ENCODE data around the gene EXT2. TPM values are rescaled to one million over a fixed set of nuclear protein-coding genes. Genes with fewer than 3 reads are reported as not detected.

Gene EXT2
- total RNA-seq, 1 donor from 2014 or later: 140 TPM

DNA sequence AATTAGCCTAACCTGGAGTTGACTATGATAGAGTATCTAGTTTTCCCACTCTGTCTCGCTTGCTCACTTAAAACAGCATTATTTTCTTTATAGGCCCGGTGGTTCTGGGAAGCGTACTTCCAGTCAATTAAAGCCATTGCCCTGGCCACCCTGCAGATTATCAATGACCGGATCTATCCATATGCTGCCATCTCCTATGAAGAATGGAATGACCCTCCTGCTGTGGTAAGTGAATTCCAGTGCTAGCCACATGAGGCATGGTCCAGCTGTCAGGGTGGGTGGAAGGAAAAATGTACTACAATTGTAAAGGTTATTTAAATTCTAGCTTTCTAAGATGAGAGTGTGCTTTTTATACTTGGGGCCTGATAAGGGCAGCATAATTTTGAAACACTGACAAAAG is 76.0 kb downstream of the EXT2 start:
- no peak for DNase-seq (ENCODE audit: low read depth)
- H3K4me3 ChIP-seq (ENCODE audit: low read depth, low read length): no peak overlapping the region
- TF ChIP-seq, protein P1, sequence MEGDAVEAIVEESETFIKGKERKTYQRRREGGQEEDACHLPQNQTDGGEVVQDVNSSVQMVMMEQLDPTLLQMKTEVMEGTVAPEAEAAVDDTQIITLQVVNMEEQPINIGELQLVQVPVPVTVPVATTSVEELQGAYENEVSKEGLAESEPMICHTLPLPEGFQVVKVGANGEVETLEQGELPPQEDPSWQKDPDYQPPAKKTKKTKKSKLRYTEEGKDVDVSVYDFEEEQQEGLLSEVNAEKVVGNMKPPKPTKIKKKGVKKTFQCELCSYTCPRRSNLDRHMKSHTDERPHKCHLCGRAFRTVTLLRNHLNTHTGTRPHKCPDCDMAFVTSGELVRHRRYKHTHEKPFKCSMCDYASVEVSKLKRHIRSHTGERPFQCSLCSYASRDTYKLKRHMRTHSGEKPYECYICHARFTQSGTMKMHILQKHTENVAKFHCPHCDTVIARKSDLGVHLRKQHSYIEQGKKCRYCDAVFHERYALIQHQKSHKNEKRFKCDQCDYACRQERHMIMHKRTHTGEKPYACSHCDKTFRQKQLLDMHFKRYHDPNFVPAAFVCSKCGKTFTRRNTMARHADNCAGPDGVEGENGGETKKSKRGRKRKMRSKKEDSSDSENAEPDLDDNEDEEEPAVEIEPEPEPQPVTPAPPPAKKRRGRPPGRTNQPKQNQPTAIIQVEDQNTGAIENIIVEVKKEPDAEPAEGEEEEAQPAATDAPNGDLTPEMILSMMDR (conservative IDR thresholded peaks at IDR 0.05; ENCODE audit: low read depth, low read length): no peak

DNA sequence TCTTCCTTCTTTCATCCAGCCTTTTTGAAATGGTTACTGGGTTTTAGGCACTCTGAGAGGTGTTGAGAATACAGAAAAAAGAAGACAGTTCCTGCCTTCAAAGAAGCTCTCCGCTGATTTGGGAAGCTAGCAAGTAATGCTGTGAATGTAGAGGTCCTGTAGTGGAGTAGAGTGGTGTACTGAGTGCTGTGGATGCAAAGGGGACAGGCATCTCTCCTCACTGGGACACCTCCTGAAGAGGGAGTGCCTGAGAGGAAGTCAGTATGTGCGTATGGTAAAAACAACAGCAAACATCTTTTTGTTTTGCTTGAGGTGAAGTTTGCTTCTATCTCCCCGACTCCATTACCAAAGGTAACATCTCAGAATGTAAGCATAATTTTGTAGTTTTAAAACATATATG is 77.5 kb downstream of the EXT2 start:
- no peak overlapping the region for H3K4me3 ChIP-seq (ENCODE audit: low read depth, low read length)
- TF ChIP-seq, protein P1 (conservative IDR thresholded peaks at IDR 0.05; ENCODE audit: low read depth, low read length): no peak
- no peak for DNase-seq (ENCODE audit: low read depth)

DNA sequence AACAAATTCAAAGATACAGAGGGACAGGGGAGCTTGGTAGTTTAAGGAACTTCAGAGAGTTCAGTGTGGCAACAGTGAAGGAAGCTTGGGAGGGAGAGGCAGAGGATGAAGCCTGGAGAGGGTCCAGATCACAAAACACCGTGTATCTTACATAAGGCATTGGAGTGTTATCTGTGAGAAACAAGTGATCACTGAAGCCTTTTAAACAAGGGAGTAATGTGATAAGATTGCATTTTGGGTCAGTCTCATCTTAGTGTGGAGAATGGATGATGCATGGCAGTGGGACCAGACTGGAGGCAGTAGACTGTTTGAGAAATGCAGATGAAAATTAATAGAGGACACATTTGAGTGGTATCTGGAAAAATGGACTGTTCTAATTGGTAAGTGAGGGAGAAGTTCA is 79.4 kb downstream of the EXT2 start:
- no peak overlapping the region for H3K4me3 ChIP-seq (ENCODE audit: low read depth, low read length)
- TF ChIP-seq, protein P1 (conservative IDR thresholded peaks at IDR 0.05; ENCODE audit: low read depth, low read length): no peak
- no peak for DNase-seq (ENCODE audit: low read depth)

DNA sequence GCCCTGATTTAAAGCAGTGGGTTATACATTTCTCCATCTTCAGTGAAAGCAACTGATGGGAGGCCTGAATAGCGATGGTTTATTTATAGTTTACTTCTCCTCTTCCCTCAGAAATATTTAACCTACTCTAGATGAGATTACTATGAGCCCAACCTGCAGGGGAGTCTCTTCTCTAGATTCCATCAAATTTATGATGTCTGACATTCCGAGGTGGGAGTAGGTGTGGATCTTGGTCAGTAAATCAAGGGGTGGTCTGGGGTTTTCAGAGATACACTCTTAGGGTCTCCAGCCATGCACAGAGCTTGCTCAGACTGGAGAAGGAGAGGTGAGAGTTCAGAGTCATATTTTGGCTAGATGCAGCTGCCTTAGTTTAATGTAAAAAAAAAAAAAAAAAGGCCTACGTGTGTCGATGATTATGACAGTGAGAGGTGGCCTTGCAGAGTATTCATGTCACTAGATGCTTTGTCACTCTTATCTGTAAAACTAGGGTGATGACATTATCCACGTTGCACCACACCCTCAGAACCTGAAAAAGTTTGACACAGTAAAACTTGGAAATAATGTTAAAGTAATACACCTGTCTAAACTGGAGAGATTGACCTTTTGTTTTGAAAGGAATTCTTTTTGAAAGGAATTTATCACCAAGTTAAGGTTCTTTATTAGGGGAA is 81.2 kb downstream of the EXT2 start:
- H3K4me3 ChIP-seq (ENCODE audit: low read depth, low read length): no peak overlapping the region
- TF ChIP-seq, protein P1 (conservative IDR thresholded peaks at IDR 0.05; ENCODE audit: low read depth, low read length): no peak
- DNase-seq (ENCODE audit: low read depth): no peak

DNA sequence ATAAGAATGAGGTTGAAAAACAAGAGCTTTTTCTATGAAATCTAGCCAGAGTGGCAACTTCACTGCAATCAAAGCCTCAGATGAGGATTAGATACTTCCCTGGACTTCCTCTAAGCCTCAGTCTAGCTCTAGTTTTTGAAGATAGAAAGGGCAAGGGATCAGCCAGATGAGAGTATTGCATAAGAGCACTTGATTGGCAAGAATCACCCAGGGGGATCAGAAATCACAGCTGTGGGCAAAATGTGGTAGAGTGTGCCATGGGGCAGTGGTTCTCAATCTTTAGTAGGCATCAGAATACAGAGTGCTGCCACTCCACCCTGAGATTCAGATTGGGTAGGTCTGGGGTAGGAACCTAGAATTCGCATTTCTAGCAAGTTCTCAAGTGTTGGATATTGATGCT is 82.4 kb downstream of the EXT2 start:
- TF ChIP-seq, protein P1 (conservative IDR thresholded peaks at IDR 0.05; ENCODE audit: low read depth, low read length): no peak
- DNase-seq (ENCODE audit: low read depth): no peak
- no peak overlapping the region for H3K4me3 ChIP-seq (ENCODE audit: low read depth, low read length)

DNA sequence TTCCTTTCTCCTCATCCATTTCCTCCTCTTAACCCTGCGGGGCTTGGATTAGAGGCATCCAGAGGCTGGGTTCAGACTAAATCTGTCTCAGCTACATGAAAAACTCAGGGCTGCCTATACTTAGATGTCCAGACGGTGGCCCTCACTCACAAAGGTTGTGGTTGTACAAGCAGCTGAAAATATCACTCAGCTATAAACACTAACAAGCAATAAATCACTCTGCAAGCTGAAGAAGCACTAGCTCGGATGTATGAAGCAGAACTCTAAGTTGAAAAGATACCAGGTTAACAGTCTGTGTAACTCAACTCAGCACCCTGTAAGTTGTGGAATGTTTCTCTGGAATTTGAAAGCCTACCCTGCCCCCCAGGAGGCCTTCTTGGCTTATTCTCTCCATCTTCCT is 82.9 kb downstream of the EXT2 start:
- H3K4me3 ChIP-seq (ENCODE audit: low read depth, low read length): no peak overlapping the region
- TF ChIP-seq, protein P1 (conservative IDR thresholded peaks at IDR 0.05; ENCODE audit: low read depth, low read length): no peak
- DNase-seq (ENCODE audit: low read depth): no peak

DNA sequence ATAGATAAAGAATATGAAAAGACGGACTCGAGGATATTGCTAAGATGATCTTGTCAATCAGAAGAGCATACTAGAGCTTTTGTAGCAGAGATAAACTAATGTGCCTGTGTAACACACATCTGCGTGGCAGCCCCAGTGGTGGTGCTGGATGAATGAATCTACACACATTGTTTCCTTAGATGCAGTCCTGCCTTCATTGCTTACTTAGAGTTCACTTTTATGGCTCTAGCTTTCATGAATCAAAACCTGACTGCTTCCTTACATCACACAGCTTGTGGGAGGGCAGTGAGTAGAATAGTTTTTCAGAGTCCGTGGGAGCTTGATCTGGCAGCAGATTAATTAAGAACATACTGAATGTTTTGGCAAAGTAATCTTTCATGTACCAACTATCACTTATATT is 83.7 kb downstream of the EXT2 start:
- TF ChIP-seq, protein P1 (conservative IDR thresholded peaks at IDR 0.05; ENCODE audit: low read depth, low read length): no peak
- no peak for DNase-seq (ENCODE audit: low read depth)
- no peak overlapping the region for H3K4me3 ChIP-seq (ENCODE audit: low read depth, low read length)
